ENCODE results near the gene BAZ2B.

BAZ2B gene

DNA sequence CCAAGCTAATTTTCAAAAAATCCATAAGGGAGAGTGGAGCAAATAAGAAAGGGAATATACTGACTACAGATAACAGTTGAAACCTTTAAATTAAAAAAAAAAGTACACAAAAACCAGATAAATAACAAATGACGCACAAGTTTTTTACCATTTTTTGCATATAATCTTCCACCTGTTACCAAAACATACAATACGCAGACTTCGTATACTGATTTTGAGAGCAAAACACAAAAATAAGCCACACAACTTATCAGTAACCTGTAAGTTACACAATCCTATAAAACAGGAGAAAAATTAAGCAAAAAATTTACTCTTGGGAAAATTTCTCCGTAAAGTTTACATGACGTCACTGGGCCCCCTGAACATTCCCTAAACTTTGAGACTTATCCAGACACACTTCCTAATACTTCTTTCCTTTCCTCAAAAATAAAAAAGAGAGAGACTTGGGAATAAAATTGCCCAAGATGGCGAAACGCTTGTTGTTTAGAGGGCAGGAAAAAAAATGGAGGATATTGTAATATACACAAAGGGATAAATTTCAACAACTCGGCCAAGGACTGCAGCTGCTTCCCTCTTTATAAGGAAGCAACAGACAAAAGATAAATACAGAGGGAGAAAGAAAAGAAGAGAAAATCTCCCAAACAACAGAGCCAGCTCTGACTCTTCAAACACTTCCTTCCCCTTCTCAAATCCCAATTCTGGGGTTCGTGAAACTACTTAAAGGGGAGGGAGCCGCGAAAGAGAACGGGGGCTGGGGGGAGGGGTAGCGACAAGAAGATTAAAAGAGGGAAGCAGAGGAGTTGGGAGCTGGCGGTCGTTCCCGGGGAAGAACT lies 1.6 kb downstream of the BAZ2B start:
- DNase-seq = no peak

DNA sequence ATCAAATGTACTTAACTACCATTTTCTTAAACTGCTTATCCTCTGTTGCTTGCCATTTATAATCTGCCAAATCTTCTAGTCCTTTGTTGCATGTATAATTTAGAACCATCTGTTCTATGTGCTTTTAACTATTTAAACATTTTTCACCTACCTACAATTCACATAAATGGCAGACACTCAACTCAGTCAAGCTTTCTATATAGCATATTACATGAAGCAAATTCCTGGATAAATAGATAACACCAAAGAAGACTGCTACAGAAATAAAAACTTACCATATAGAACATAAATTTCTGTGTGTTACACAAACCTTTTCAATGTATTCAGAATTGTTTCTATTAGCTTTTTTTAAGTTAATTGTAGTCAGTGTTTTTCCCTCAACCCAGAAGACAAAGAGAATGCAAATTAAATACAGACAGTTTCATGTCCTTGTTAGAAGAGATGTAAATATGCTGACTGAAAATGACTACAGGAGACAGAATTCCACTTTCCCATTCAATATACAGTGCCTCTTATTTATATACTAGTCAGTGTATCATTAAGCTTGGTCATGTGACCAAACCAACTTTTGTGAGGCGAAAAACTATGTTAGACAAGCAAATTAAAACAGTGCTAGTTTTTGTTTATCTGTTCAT lies 2.6 kb downstream of the BAZ2B start:
- DNase-seq = no peak

DNA sequence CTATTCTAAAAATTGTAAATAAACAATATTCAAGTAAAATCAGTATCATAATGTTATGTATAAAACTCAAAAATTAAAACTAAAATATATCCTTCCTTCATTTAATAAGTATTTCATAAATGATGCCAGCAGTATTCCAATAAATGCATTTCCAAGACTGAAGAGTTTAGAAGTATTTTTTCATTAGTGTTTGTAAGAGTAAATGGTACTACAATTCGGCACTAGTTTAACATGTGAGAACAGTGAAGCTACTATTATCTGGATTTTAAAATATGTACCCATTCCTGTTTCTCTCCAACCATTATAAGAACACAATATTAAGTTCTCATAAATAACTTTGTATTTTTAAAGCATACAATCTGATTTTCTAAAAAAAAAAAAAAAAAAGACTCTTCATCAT lies 3.3 kb downstream of the BAZ2B start:
- DNase-seq = no peak

DNA sequence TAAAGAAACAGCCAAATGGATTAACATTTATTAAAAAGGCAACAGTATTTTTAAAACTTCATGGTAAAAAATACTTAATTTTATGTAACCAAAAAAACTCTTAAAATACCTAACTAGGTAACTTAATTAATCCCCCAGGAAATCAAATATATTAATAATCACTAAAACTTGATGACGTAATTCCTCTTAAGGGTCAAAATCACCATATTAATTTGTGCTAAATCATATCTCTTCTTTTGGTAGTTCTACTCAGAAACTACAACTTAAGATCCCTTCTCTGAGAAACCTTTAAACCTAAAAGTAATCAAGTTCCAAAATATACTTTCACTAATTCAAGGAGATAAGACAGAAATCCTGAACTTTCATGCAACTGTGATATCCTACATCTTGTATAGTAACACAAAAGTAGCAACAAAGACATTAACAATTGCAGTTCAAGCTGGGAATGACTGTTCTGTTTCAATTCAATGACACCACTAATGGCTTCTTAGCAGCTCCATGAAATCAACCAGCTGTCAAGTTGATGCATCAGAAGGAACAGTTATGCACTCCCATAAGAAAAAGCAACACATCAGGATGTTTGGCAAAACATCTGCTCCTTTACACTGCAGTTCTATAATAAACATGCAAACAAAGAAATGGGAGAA lies 4.0 kb downstream of the BAZ2B start:
- DNase-seq = no peak

DNA sequence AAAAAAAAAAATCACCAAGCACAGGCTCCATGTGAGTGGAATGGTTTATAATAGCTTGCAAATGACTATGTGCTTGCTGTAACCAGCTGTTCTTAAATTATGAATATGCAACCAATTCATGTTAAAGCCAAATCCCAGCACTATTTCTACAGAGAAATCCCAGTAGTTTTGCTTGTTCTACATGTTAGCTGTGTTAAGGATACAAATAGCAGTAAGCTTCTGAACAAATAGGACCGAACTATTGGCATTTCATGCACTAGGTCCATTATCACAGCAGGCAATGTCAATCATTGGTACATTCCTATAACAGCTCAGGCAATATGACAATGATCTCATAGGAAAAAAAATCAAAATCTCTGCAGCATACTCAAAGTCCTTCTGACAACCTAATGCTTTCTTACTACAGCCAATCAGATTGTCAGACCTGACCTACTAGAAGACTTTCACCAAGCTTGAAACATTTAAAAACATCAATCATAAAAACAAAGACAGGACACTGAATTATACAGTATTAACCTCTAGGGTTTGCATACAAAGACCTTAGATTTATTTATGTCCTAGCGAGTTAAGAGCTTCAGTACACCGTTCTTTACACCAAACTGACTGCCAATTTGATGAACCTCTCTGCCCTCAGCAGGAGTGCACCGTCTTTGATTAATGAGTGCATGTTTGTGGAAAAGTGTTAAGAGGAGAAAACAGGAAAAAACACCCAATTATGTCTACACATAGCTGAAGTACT lies 6.4 kb downstream of the BAZ2B start:
- no peak for DNase-seq

DNA sequence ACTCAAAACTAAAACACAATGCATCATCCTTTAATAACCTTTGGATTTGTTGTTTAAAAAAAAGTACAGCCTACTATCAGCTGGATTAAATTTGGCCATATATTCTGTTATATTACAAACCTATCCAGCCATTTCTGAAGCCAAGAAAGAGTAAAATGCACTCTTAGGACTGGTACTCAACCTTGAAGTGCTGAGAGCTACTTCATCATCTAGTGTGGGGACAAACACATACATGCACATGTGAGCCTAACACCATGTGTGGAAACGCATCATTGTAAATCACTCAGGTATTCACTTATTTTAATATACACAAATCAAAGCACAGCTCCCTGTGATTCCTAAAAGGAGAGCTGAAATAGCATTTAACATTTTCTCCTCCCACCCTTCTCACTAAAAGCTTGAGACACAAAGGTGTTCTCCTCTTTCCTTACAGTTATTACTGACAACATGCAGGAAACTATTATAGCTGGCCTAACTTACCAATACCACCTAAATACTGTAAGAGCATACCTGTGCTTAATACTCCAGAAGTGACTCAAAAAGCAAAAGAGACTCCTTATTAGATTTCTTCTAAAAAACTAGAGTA lies 7.5 kb downstream of the BAZ2B start:
- DNase-seq = no peak

DNA sequence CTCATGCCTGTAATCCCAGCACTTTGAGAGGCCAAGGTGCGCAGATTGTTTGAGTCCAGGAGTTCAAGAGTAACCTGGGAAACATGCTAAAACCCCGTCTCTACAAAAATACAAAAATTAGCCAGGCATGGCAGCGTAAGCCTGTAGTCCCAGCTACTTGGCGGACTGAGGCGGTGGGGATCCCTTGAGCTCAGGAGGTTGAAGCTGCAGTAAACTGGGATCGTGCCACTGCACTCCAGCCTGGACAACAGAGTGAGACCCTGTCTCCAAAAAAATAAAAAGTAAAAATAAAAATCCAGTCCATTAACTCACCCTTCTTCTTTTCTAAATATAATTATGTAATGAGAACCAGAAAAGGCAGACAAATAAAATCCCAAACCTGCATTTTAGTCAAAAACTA lies 8.2 kb downstream of the BAZ2B start:
- DNase-seq = no peak

DNA sequence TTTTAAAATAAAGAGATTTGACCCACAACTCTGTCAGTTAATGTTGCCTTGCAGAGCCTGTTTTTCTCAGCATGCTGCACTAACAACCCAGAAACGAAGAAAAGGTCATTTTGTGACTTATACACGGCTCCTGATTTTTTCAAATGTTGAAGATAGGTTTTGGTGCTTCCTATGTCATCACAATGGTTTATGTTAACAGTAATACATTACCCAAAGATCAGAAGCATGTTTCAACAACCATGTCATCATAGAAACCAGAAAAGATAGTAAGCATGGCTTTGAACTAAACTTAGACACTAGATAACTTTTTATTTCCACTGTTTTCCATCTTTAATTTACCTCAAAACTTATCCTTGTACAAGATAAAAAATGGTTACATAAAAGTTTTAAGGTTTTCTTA lies 10.1 kb downstream of the BAZ2B start:
- no peak for DNase-seq

DNA sequence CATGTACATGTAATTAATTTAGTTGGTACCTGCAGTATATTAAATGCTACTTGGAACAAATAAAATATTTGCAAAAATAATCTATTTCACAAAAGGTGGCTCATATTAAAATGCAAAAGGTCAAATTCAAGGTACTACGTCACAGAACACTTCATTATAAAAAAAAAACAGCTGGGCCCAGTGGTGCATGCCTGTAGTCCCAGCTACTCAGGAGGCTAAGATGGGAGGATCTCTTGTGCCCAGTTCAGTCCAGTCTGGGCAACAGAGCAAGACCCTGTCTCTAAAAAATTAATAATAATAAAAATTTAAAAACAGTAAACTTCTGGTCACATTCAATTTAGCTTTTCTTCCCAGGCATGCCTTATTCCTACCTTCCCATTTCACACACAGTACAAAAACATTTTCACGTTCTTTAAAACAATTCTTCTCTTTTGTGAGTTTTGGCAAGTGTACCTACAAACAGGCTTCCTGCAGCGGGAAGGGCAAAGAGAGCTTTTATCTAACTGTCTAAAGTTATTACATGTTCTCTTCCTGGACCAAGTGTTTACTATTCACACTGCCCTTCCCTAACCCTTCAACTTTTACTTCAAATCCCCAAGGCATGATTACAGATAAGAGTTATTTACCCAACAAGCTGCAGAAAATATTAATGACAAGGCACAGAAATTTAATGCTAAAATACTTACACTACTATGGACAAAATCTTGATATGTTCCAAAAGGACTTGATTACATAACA lies 10.7 kb downstream of the BAZ2B start:
- no peak for DNase-seq

DNA sequence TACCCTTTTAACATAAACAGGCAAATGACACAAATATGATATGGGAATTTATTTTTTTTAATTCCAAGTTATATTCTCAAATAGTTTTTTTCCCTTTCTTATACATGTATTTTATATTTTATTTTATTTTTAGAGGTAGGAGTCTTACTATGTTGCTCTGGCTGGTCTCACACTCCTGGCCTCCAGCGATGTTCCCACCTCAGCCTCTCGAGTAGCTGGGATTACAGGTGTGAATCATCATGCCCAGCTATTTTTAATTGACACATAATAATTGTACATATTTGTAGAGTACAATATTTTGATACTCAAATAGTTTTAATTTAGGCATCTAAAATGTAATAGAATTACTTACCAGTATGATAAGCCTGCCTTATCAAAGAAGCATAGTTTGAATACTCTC lies 12.2 kb downstream of the BAZ2B start:
- DNase-seq = no peak

DNA sequence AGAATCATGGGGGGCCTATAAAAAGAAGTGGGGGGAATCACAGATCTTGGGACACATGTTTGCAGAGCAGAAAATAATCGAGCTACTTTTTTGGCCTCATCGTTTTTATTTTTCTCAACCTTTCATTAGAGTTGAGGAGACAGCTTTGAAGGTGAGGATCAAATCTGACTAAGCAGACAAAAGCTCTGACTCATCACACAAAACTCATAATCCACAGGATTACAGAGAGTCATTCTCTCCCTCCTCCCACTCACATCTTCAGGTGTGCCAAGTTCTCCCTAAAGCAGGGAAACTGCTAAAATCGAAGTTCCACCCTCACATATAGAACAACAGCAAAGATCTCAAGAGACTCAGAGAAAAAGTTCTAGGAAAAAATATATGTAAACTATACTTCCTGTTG lies 15.6 kb downstream of the BAZ2B start:
- peak; percentile 25 for DNase-seq

DNA sequence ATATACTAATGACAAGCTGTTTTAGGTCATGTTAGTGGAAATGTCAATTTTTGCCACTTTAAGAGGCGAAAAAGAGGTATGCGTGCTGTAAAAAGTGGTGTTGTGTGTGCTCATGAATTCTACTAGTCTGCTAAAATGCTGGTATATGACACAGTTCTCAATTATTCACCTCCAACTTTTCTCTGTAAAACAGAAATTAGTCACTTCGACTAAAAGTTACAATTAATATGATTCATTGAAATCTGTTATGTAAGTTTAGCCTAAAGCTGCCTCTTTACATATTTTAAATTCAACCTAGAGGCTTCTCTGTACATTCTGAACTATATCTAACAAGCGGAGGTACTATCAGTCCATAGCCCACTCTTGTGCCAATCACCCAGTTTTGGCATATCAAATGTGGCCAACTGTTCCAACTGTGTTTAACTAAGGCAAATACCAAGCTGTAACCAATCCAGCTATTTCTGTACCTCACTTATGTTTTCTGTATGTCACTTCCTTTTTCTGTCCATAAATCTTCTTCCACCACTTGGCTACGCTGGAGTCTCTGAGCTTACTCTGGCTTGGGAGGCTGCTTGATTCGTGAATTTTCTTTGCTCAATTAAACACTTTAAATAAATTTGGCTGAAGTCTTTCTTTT lies 20.8 kb downstream of the BAZ2B start:
- no peak for DNase-seq

DNA sequence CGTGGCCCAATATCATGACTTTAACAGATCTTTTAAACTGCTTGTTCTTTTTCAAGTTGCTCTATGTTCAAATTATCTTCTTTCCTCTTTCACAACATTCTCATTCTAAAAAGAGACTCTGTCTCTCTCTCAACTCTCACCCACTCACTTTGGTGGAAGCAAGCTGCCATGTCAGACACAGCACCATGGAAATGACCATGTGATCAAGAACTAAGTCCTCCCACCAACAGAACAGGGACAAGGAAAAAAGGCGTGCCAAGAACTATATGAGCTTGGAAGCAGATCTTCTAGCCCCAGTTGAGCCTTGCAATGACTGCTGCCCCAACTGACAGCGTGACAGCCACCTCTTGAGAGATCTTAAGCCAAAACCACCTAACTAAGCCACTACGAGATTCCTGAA lies 23.9 kb downstream of the BAZ2B start:
- no peak for DNase-seq

DNA sequence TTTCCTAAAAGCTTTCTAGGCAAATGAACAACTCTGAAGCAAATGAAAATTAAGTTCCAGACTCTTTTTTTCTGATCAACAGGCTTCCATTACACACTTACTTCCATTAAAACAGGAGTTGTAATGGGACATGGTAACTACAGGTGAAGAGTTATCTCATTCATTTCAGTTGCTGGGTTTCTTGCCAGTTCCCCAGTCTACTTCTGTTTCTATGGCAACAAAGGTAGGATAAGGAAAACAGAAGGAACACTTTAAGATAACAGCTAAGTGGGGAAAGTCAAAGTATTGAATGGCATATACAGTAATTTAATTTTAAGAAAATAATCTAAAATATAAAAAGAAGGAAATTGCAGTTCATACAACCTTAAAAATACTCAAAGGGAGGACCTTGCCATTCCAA lies 25.1 kb downstream of the BAZ2B start:
- no peak for DNase-seq

DNA sequence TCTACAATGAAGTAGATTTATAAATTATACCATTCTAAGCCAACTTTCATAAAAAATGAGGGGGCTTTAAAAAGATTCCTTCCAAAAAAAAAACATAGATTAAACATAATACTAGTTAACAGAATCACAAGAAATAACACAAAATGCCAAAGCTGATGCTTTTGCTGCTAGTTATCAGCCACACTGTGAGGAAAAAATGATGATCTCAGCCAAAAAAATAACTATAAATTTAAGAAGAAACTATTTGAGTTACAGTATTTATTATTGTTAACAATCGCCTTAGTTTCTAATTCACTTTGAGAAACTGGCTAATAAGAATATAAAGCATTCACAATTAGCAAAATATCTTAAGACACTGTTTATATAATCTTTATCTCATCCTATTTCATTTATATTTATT lies 27.1 kb downstream of the BAZ2B start:
- DNase-seq = no peak

DNA sequence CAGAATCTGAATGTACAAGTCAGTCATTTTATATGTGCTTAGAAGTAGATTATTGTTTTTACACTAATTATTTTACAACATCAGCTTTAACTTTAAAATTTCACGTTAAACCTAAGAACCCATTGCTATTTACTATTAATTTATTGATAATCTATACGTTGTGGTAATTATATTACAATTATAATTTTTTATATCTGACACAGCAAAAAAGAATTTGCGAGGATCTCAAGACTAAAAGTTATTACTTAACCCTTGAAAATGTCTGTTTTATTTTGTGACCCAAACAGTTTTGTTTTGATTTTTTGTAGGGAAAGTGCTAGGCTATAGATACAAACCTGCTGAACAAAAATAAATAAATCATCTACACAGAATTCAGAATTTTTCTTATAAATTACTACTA lies 30.3 kb downstream of the BAZ2B start:
- no peak for DNase-seq

DNA sequence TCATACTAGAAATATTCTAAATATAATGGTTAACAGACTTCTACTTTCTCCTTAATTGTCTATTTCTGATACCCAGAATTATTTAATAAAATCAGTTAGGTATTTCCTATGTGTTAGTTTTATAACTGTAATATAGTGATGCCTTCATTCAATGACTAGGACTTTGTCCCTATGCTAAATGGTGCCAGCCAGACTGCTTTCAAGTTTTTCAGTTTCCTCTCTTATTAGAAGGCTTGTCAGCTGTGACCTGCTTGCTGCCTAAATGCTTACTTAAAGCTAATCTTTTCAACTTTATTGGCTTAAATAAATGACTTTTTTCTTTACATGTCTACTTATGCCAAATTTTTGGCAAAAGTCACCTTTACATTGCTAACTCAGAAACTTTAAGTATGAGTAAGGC lies 30.7 kb downstream of the BAZ2B start:
- DNase-seq = no peak

DNA sequence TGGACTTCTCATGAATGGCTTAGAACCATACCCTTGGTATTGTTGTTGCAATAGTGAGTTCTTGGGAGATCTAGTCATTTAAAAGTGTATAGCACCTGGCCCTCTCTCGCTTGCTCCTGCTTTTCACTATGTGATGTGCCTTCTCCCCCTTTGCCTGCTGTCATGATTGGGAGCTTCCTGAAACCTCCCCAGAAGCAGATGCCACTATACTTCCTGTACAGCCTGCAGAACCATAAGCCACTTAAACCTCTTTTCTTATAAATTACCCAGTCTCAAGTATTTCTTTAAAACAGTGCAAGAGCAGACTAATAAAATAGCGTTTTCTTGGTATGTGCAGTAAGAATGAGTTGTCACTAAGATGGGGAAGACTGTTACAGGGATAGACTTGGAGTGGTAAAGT lies 31.6 kb downstream of the BAZ2B start:
- DNase-seq = no peak

DNA sequence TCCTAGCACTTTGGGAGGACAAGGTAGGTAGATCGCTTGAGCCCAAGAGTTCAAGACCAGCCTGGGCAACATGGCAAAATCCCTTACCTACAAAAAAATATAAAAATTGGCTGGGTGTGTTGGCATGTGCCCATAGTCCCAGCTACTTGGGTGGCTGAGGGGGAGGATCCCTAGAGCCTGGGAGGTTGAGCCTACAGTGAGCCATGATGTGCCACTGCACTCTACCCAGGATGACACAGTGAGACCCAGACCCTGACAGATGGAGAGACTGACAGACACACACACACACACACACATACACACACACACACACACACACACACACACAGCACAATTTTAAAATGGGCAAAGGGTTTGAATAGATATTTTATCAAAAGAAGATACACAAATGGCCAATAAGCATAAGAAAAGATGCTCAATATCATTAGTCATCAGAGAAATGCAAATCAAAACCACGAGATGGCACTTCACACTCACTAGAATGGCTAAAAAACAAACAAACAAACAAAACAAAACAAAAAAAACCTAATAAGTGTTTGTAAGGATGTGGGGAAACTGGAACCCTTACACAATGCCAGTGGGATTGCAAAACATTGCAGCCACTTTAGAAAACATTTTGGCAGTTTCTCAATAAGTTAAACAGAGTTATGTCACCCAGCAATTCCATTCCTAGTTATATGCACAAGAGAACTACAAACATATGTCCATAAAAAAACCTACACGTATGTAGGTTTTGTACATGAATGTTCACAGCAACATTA lies 42.3 kb downstream of the BAZ2B start:
- no peak for DNase-seq

DNA sequence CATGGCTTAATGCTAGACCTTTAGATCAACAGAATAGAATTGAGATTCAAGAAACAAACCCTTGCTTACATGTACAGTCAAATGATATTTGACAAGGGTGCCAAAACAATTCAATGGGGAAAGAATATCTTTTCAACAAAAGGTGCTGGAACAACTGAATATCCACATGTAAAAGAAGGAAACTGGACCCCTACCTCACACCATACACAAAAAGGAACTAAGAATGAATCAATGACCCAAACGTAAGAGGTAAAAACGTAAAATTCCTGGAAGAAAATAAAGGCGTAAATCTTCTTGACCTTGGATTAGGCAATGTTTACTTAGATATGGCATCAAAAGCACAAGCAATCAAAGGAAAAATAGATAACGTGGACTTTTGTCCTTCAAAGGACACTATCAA lies 43.1 kb downstream of the BAZ2B start:
- no peak for DNase-seq

DNA sequence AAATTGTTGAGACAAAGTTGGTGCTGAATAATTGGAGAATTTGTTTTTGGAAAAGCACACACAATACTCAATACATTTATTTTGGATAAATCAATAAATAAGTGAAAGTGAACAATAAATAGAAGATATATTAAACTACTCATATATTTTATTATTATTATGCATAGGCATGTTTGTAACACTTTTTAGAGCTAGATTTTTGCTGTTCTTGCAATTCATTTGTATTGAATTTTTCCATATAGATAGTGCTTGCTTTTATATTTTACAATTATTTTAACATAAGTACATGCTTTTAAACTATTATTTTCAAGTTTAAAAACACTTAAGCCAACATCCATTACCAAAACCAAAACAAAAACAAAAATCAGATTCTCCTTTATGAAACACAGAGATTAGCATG lies 43.9 kb downstream of the BAZ2B start:
- DNase-seq = no peak

All from activated CD4-positive, alpha-beta T cell treated with anti-CD3 and anti-CD28 coated beads, Interleukin-10, Interleukin-2, amounts not matched to agents 100 ng/mL and 50 ng/mL, durations not matched to agents 16 hours and 8 hours (primary cell).